Testis (tissue), 2 donors: ENCODE results near the gene RETNLB.

Source experiments
- POLR2A ChIP-seq: fragments of 450-650 bp; IDR thresholded peaks from one replicate; pipeline ENCODE4 v1.6.1; 2017; ENCODE audit warnings: antibody characterized with exemption, mild to moderate bottlenecking, moderate library complexity
- TF ChIP-seq, protein P1 (sequence below), 3 experiments: fragments of 450-650 bp in 2 of 3; fragments of 200-600 bp in 1 of 3; sonication (generic) in 1 of 3; IDR thresholded peaks; one replicate each; pipeline ENCODE4 v1.5.1; 2016 to 2019; ENCODE audit warnings: antibody characterized with exemption in 3 of 3, mild to moderate bottlenecking in 2 of 3, moderate library complexity in 1 of 3

DNA sequence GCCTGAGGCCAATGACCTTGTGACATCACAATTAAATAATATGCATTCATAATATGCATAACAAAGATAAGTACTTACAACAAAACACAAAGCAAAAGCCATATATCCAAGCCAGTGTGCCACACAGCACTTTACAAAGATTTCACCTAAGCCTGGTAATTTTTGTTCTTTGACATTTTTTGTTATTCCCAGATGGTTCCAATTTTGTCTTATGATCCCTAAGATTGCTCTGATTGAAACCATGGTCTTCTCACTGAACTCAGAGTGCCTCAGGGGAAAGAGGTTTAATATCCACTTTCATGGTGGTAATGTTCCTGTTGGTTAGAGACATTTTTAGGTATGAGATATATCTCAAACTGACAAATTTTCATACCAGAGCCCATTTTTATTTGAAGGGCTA, 29.1 kb downstream of the RETNLB start:
- TF ChIP-seq, protein P1, sequence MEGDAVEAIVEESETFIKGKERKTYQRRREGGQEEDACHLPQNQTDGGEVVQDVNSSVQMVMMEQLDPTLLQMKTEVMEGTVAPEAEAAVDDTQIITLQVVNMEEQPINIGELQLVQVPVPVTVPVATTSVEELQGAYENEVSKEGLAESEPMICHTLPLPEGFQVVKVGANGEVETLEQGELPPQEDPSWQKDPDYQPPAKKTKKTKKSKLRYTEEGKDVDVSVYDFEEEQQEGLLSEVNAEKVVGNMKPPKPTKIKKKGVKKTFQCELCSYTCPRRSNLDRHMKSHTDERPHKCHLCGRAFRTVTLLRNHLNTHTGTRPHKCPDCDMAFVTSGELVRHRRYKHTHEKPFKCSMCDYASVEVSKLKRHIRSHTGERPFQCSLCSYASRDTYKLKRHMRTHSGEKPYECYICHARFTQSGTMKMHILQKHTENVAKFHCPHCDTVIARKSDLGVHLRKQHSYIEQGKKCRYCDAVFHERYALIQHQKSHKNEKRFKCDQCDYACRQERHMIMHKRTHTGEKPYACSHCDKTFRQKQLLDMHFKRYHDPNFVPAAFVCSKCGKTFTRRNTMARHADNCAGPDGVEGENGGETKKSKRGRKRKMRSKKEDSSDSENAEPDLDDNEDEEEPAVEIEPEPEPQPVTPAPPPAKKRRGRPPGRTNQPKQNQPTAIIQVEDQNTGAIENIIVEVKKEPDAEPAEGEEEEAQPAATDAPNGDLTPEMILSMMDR (IDR thresholded peaks at IDR 0.05): no peak
- TF ChIP-seq POLR2A: no peak
